HG02798 (cell line): ENCODE data around the gene GRM5.
"Not testable (repeated sequence)": the region's sequence is repeated elsewhere in the genome, so short reads cannot be mapped to it uniquely, and the experiment has no call there.

ENCODE experiments used
- ATAC-seq: cut with Tn5 transposase; IDR thresholded peaks from one replicate; pipeline ENCODE4 v1.9.1; 2021; ENCODE audit warnings: mild to moderate bottlenecking; ENCODE audit not compliant: unreplicated experiment, poor library complexity

The GRM5 gene

DNA sequence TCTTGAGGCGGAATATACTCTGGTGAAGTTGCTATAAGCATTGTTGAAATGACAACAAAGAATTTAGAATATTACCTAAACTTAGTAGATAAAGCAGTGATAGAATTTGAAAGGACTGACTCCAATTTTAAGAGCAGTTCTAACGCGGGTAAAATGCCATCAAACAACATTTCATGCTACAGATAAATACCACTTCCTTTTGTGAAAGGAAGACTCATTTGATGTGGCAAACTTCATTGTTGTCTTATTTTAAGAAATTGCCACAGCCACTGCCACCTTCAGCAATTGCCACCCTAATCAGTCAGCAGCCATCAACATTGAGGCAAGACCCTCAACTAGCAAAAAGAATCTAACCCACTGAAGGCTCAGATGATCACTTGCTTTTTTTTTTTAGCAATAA, 220.8 kb downstream of the GRM5 start:
- not testable (repeated sequence) for ATAC-seq

DNA sequence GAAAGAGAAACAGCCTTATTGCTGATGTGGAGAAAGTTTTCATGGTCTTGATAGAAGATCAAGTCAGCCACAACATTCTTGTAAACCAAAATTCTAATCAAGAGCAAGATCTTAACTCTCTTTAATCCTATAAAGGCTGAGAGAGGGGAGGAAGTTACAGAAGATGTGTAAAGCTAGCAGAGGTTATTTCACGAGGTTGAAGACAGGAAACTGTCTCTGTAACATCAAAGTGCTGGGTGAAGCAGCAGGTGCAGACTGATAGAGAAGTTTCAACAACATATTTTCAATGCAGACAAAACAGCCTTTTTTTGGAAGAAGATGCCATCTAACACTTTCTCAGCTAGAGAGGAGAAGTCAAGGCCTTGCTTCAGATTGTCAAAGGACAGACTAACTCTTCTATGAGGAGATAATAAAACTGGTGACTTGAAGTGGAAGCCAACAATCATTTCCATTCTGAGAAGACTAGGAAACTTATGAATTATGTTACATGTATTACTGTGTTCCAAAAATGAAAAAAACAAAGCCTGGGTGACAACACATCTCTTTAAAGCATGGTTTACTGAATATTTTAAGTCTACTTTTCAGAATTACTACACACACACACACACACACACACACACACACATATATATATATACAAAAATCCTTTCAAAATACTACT, 221.9 kb downstream of the GRM5 start:
- not testable (repeated sequence) for ATAC-seq

DNA sequence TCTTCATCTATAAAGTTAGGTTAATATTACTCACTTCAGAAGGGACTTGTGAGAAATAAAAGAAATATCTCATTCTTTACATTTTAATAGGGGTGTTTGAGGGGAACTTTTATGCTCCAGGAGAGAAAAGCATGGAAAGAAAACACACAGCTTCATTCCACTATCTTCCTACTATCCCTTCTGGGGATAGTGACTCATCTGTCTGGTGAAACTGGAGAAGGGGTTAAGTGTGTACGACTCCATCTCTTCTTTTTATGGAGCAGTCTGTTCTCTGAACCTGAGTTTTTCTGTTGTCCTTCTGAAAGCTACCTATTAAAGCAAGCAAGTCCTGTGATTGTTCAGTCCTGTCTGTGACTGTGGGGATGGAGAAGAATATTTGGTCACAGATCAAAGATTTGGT, 227.6 kb downstream of the GRM5 start:
- ATAC-seq: not testable (repeated sequence)

DNA sequence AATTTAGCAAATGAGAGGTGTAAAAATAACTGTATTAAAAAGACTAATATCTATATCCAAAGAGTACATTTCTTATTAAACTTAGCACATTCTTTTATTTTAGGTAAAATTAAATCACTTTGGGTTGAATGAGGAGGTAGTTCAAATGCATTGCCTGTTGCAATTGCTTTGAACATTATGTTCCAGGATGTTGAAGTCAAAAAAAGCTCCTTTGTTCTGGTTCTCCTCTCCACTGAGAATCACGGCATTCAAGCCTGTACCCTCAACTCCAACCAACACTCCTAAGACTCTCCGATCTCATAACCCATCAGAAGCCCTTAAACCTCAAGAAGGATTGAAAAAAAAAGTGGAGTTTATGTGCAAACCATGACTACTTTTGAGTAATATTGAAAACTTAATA, 230.1 kb downstream of the GRM5 start:
- ATAC-seq: not testable (repeated sequence)

DNA sequence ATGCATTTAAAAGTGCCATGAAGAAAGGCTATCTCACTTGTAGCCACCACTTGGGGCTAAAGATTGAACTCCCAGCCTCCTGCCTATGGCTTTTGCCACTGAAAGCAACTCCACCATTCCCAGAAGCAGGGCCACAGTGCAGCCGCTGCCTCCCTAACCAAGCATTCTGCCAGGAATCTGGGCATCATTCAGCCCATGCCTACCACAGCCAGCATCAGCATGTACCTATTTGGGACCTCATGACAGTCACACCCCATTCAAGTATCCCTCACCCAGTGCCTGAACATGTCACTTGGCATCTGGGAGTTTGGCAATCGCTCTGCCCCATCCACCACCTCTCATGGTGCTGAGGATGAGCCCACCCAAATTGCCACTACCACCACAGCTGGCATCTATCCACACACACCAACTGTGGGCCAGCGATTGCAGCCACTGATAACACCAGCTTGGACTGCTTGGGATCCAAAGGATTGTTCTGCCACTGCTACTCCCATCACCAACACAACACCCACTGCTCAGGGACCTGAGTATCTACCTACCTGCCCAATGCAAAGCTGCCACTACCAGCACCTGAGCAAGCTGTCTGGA, 234.4 kb downstream of the GRM5 start:
- ATAC-seq: no peak

DNA sequence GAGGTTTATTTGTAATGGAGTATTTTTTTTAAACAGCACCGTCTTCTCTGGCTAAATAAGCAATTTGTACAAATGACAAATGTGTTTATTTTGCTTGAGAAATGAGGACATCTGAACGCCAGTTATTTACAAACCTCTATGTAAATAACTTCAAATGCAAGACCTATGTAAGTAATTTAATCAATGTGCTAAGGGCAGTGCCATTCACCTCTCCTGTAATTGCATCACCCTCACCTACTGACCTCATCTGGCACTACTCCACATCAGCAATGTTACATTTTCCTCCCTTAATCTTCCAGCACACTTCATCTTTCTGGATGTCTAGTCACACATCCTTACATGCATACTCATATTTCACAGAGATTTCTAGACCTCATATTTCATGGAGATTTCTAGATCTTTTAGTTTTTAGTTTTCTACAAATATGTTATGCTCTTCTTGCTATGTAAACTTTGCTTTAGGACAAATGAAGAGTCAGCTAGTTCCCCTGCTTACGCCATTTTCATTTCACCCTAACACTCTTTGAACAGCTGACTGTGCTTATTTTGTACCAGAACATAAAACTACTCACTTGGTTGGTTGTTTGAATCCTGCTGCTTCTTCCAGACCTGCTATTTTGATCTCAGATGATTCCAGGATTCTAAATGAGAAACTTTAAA, 238.6 kb downstream of the GRM5 start:
- no peak for ATAC-seq

DNA sequence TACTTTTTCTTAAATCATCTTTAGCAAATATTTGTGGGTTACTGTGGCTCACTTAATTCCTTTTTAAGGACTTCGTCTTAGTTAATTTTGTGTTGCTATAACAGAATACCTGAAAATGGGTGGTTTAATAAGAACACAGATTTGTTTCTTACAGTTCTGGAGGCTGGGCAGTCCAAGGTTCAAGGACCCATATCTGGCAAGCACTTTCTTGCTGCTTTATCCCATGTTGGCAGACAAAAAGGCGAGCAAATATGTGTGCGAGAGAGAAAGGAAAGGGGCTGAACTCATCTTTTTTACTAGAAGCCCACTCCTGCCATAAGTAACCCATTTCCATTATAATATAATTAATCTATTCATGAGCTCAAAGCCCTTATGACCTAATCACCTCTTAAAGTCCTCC, 246.2 kb downstream of the GRM5 start:
- no peak for ATAC-seq

DNA sequence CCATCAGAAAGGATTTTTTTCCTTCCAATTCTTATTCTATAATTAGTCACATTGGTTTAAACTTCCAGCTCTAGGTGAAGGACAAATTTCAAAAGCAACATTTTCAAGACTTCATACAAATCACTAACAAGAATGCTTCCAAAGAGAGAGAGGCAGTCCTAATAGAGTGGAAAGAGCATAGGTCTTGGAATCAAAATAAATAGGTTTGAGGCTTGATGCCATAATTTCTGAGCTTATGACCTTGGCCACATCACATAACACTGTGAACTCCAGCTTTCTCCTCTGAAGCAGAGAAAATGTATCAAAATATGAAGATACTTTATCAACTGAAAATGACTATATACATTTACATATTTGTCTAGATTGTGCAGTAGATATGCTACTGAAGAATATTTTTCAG, 246.8 kb downstream of the GRM5 start:
- no peak for ATAC-seq

DNA sequence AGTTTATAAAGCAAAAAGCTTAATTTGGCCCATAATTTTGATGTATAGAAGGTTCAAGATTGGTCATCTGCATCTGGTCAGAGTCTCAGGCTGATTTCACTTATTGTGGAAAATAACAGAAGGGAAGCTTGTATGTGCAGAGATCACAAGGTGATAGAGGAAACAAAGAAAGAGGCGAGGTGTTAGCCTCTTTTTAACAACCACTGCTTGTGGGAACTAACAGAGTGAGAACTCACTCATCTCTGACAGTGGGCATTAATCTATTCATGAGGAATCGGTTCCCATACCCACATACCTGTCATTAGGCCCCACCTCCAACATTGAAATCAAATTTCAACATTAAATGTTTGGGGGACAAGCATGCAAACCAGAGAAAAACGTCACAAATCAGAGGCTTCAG, 250.3 kb downstream of the GRM5 start:
- ATAC-seq: no peak

DNA sequence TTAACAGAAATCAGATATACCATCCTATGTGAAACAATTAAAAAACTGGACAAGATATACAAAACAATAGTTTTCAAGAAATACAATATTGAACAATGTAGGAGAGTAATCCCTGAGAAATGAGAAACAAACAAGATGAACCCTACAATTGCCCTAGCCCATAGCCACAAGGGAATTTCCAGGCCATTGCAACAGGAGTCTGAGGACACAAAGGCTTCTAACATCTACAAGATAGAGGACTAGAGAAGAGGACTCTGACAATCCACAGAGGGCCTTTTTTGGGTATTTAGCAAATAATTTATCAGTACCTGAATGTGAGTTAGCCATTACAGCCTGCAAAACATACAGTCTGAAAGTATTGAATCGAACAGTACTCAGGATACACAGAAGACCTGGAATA, 251.7 kb downstream of the GRM5 start:
- peak; percentile 64 for ATAC-seq

DNA sequence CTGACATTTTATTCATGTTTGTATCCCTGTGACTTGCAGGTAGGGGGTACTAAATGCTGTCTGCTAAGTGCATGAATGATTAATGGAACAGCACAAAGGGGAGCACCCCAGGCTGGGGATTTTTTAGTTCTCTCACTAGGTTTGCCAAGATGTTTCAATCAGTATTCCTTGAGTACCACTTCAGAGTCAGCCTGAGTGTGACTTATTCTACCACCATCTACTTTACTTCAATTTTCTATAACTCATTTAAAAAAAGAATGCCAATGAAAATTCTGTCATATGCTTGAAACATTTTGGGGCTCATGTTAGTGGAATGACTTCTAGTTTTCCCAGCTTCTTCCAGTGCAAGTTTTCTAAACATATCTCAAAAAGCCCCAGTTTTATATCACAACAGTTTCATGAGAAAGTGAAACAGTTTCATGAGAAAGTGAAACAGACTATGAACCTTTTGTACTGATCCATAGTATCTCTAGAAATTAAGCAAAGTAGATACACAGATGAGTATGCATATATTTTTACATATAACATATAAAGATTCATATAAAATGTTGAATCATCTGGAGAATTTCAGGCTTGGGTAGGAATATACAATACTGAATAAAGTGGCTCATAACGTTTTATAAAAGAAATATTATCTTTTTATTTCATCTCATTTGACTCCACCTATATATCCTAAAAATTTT, 252.4 kb downstream of the GRM5 start:
- peak; percentile 84 for ATAC-seq

DNA sequence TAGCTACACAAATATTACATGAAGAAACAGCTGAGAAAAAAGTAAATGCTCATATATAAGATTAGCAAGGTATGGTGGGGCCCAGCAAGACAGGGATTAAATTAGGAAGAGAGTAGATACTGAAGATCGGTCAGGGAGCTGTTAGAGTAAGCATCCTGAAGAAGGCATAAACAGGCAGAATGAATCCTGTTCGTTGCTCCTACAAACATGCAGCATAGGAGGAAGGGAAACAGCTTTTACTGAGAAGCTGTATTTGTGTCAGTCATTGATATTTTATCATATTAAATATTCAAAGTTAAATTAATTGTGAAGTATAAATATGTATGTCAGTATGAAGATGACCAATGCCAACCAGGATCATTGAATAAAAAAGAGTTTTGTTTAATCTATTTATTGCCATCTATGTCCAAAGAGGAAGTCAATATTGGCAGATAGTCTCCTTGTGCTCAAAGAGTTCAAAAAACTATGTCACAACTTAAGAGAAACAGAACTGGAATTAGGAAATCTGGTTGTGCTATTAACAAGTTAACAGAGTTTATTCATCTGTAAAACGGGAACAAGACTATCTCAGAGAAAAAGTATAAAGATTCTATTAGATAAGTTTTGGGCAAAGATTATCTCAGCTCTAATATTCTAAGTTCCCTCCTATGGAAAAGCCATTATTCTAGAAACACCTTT, 255.2 kb downstream of the GRM5 start:
- no peak for ATAC-seq

DNA sequence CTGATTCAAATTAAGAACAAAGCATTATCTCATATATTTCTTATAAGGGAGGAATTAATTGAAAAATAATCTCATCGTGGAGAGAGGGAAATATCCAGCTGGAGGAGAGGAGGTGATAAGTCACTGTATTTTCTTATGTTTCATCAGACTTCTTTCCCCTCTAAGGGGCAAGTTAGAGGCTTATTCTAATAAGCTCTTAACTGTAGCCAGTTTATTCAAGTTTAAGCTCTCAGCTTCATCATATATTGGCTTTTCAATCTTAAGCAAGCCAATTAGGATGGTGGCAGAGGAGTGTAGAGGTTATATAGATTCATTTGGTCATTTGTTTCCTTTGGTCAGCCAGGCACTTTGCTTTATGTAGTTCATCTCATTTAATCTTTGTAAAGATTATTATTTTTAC, 256.7 kb downstream of the GRM5 start:
- no peak for ATAC-seq

DNA sequence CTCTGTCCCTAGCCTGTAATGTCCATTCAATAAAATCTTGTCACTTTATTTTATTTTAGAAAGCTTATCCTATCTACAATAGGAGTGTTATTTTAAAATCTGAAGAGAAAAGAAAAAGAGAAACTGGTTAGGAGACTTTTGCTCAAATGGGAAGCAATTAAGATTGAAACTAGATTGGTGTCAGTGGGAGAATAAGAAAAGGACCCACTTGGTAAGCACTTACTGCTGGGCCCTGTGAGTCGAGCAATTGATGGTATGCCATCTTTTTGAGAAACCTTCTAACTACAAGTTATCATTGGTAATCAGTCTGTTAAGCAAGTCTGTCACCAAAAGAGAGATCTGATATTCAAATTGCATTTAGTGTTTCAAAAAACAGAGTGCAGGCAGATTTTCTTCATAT, 258.4 kb downstream of the GRM5 start:
- ATAC-seq: no peak

DNA sequence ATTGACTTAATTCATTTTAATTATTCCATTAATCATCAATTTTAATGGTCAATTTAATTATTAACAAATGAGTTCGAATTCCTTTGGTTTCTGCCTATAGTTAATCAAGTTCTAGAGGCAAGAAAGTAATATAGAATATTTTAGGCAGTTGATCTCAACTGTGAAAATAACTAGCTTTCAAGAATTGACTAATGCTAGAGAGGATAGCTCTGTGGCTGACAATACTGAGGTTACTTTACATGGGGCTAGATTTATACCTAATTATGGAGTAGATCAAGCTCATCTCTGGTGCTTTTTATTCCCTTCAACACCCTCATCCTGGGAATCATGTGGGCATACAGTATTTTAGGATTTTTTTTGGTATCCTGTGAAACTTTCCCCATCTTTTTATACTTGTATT, 259.4 kb downstream of the GRM5 start:
- ATAC-seq: no peak

DNA sequence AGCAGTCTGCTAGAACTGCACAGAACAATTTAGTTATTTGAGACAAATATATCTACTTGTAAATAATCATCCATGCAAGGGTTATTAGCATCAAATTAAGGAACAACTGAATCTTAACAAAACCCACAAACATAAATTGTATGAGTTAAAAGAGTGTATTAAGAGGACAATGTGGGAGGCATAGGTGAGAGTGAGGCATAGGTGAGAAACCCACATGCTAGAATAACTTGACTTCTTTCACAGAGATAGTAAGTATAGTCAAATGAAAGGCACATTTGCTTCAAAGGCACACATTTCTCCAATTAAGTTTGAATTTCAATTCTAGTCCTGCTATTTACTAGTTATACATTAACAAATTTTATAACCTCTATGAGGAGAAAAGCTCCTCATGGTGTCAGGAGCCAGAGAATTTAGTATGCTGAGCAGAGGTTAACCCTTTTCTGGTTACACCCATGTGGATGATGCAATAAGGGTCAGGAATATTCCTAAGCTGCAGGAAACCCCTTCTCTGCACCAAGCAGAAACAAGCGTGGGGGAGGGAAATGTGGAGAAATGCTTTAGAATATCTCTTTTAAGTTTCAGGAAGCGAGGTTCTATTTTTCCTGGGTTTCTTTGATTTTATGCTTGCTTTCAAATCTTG, 264.2 kb downstream of the GRM5 start:
- ATAC-seq: no peak

DNA sequence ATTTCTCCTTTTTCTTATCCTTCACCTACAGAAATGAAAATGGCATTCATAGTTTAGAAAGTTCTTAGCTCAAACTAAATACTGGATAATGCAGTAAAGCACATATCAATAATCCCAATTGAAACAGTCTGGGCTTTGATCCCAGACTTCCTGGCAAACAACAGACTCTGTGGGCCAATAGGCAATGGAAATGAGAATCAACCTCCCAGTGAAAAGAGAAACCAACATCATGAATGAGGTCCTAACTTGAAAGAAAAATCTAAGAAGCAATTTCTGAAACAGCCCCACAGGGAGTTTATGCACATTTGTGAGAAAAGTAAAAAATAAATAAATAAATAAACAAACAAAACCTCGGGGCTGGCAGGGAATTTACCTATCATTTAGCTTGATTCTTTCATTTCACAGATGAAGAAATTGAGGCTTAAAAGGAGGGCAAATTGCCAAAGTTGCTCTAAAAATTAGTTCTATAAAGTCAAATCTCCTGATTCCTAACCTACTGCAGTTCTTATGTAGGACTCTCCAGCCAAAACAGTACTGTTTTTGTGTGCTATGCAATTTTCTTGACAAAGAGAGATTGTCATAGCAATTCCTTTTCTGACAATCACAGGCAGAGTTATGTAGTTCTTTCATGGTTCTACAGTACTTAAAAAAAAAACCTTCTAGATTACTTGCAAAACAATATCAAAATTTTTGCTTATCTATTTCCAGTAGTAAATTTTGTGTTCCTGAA, 265.8 kb downstream of the GRM5 start:
- ATAC-seq: no peak

DNA sequence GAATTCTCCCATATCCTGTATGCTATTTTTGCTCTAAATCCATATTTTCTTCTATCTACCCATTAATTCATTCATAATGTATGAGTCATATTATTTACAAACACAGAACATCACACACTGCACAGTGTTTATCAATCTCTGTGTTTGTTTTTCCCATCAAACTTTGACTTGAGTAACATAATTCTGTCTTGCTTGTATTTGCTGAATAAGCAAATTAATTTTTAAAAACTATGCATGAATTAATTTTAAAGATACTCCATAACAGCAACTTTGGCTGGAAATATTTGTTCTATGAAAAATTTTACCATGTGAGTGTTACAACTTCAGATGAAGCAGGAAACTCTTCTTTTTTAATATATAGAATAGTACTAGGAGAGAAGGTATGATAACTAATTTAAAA, 275.6 kb downstream of the GRM5 start:
- ATAC-seq: no peak

DNA sequence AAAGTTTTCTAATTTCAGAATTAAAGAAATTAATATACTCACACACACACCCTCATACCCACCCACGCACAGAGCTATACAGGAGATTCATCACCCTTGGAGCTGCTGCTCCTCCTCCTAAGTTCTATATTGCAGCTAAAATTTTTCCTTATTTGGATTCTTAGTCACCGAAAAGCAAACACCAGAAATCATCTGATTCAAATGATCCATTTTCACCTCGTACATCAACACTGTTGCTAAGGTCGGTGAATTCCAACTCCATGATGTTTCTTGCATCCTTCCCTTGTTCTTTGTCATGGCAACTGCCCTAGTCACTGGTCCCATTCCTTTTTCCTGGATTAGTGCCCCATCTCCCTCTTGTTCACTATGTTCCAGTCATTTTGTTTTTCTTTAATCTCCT, 286.2 kb downstream of the GRM5 start:
- ATAC-seq: no peak
